Measurements from ENCODE around the gene KRTAP2-3. TPM values are rescaled to one million over a fixed set of nuclear protein-coding genes. Genes with fewer than 3 reads are reported as not detected.
"Not testable (repeated sequence)": the region's sequence is repeated elsewhere in the genome, so short reads cannot be mapped to it uniquely, and the experiment has no call there.

Gene KRTAP2-3
- total and polyA plus RNA-seq, 8 donors, result not detected

DNA sequence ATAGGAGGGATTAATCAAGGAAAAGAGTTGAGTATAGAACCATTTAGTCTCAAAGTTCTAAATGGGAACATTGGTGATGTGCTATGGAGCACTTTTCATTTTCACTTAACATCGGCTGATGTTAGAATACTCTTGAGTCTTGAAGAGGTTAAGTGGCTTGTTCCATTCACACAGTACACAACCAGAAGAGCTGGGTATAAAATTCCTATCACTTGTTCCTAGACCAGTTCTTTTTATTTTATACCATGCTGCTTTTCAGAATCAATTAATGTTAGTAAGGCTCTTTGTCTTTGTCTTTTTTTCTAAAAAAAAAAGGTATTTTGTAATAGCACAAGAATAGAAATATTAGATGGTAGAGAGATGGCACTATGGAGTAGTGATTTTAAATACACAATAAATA is 17.0 kb downstream of the KRTAP2-3 start:
- intact Hi-C loops (cut with DNase I; ENCODE audit: low total_unique reads), result no loop called here
- Histone ChIP-seq H3K27me3 (peaks cover 0 to 26% (median 0%) of the 10 kb centered on the region in 3 donors), H3K36me3 (no peaks in the 10 kb centered on the region), H3K9me3 (peaks cover 0 to 7% (median 0%) of the 10 kb centered on the region in 4 donors), H3K4me1 (no peaks in the 10 kb centered on the region), H3K27ac (no peak overlapping the region), H3K4me3 (no peak overlapping the region)
- DNase-seq, result no peak
- 96 to 100% (median 98%) methylated on average over 1 of the region's 1 CpG for WGBS, 5 donors
- TF ChIP-seq POLR2AphosphoS5 (IDR thresholded peaks at IDR 0.05) (no peak), POLR2A (IDR thresholded peaks at IDR 0.05) (no peak), EP300 (IDR thresholded peaks at IDR 0.05) (no peak)
- TF ChIP-seq, protein P1, sequence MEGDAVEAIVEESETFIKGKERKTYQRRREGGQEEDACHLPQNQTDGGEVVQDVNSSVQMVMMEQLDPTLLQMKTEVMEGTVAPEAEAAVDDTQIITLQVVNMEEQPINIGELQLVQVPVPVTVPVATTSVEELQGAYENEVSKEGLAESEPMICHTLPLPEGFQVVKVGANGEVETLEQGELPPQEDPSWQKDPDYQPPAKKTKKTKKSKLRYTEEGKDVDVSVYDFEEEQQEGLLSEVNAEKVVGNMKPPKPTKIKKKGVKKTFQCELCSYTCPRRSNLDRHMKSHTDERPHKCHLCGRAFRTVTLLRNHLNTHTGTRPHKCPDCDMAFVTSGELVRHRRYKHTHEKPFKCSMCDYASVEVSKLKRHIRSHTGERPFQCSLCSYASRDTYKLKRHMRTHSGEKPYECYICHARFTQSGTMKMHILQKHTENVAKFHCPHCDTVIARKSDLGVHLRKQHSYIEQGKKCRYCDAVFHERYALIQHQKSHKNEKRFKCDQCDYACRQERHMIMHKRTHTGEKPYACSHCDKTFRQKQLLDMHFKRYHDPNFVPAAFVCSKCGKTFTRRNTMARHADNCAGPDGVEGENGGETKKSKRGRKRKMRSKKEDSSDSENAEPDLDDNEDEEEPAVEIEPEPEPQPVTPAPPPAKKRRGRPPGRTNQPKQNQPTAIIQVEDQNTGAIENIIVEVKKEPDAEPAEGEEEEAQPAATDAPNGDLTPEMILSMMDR (IDR thresholded peaks at IDR 0.05), result no peak

DNA sequence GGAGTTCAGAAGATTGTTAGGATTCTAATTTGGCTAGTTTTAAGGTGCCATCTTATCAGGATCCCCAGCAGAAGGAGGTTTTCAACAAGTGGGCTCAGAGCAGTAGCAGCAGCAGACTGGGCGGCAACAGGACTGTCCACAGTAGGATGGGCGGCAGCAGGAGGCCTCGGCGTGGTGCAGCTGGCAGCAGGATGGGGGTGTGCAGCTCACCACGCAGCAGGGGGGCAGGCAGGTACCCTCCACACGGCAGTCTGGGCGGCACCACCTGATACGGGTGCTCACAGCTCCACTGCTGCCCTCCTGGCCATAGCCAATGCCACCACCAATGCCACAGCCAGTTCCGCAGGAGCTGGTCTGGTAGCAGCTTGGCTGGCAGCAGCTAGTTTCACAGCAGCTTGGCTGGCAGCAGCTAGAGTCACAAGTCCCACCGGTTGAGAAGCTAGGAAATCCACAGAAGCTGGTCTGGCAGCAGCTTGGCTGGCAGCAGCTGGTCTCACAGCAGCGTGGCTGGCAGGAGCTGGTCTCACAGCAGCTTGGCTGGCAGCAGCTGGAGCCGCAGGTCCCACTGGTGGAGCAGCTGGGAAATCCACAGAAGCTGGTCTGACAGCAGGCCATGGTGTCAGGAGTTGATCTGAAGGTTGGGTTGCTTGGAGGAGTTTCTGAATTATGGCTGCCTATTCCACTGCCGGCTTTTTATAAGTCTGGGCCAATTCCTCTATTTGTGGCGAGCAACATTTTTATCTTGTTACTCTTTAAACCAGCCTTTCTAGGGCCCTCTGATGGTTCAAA is 18.9 kb downstream of the KRTAP2-3 start, which contains the start of gene KRTAP1-1:
TSS of gene KRTAP1-1 (minus strand) at position 668 of the 789 bp plus-strand sequence. CDS start at position 615, 53 bp downstream.
- H3K27me3 ChIP-seq; H3K9me3 ChIP-seq; intact Hi-C loops (cut with DNase I; ENCODE audit: low total_unique reads); H3K4me3 ChIP-seq; H3K36me3 ChIP-seq; H3K27ac ChIP-seq; H3K4me1 ChIP-seq: not testable (repeated sequence)
- 67 to 78% (median 73%) methylated on average over 3 to 14 of the region's 14 CpGs for WGBS, 5 donors
- DNase-seq, result peak in 1 of 2 donors; percentile 20

DNA sequence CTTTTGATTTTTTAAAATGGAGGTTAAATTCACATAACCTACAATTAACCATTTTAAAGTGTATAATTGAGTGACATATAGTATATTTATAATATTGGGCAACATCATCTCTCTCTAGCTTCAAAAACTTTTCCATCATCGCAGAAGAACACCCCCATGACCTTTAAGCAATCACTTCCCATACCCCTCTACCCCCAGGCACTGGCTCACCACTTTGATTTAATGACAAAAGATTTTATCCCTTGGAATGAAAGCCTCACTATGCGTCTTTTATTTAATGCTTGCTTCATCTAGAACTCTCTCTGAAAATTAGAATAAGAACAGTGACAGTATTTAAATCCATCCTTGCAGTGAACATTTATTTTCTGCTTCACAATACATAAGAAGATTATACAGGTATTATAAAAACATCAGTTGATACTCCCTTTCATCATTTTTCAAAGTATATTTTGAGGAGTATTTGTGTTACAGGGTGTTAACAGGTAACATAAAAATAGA is 22.0 kb downstream of the KRTAP2-3 start:
- H3K36me3 ChIP-seq, result no peaks in the 10 kb centered on the region
- H3K9me3 ChIP-seq, result peaks cover 0 to 2% (median 0%) of the 10 kb centered on the region in 4 donors
- no peak overlapping the region for H3K27ac ChIP-seq
- WGBS, 5 donors, result 74 to 88% (median 82%) methylated on average over 2 of the region's 2 CpGs
- TF ChIP-seq, protein P1 (IDR thresholded peaks at IDR 0.05), result no peak
- no peak for TF ChIP-seq POLR2A (IDR thresholded peaks at IDR 0.05)
- no peak for DNase-seq
- H3K4me3 ChIP-seq, result no peak overlapping the region
- H3K27me3 ChIP-seq, result peaks cover 0 to 7% (median 0%) of the 10 kb centered on the region in 3 donors
- no peaks in the 10 kb centered on the region for H3K4me1 ChIP-seq
- intact Hi-C loops (cut with DNase I; ENCODE audit: low total_unique reads), result no loop called here

DNA sequence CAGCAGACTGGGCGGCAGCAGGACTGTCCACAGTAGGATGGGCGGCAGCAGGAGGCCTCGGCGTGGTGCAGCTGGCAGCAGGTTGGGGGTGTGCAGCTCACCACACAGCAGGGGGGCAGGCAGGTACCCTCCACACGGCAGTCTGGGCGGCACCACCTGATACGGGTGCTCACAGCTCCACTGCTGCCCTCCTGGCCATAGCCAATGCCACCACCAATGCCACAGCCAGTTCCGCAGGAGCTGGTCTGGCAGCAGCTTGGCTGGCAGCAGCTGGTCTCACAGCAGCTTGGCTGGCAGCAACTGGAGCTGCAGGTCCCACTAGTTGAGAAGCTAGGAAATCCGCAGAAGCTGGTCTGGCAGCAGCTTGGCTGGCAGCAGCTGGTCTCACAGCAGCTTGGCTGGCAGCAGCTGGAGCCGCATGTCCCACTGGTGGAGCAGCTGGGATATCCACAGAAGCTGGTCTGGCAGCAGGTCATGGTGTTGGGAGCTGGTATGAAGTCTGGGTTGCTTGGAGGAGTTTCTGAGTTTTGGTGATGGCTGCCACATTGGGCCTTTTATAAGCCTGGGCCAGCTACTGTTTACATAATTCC is 25.5 kb downstream of the KRTAP2-3 start, which contains the start of gene KRTAP1-3:
TSS of gene KRTAP1-3 (minus strand) at position 529 of the 590 bp plus-strand sequence. CDS start at position 476, 53 bp downstream.
- 82 to 88% (median 83%) methylated on average over 4 to 10 of the region's 10 CpGs for WGBS, 5 donors
- H3K9me3 ChIP-seq; H3K27me3 ChIP-seq; H3K4me1 ChIP-seq; DNase-seq; H3K4me3 ChIP-seq; intact Hi-C loops (cut with DNase I; ENCODE audit: low total_unique reads); H3K36me3 ChIP-seq; H3K27ac ChIP-seq: not testable (repeated sequence)

DNA sequence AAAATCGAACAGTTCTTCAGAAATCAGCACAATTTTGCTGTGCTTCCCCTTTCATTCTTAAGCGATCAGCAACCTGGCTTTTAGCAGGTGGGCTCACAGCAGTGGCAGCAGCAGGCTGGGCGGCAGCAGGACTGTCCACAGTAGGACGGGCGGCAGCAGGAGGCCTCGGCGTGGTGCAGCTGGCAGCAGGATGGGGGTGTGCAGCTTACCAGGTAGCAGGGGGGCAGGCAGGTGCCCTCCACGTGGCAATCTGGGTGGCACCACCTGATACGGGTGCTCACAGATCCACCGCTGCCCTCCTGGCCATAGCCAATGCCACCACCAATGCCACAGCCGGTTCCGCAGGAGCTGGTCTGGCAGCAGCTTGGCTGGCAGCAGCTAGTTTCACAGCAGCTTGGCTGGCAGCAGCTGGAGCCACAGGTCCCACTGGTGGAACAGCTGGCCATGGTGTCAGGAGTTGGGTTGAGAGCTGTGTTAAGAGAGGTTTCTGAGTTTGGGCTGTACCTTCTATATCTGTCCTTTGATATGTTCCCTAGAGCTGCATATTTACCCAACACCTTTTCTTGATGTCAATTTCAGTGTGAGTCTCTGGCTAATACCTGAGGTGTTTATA is 30.2 kb downstream of the KRTAP2-3 start, which contains the start of gene KRTAP1-4:
TSS of gene KRTAP1-4 (minus strand) at position 563 of the 613 bp plus-strand sequence. CDS start at position 446, 117 bp downstream.
- Histone ChIP-seq H3K27me3 (peaks cover 0 to 4% (median 0%) of the 10 kb centered on the region in 3 donors), H3K27ac (no peak within 1 kb of the TSS), H3K9me3 (no peaks in the 10 kb centered on the region), H3K4me1 (no peaks in the 10 kb centered on the region), H3K4me3 (no peak within 1 kb of the TSS), H3K36me3 (no peaks in the 10 kb centered on the region)
- no peak for DNase-seq
- intact Hi-C loops (cut with DNase I; ENCODE audit: low total_unique reads), result no loop called here
- no peak for TF ChIP-seq POLR2A (IDR thresholded peaks at IDR 0.05)
- TF ChIP-seq POLR2AphosphoS5 (IDR thresholded peaks at IDR 0.05), result no peak
- TF ChIP-seq EP300 (IDR thresholded peaks at IDR 0.05), result no peak
- TF ChIP-seq, protein P1 (IDR thresholded peaks at IDR 0.05), result no peak
- 77 to 87% (median 84%) methylated on average over 10 to 12 of the region's 12 CpGs for WGBS, 5 donors
